Effector CD4-positive, alpha-beta T cell (primary cell): ENCODE measurements around the gene TMC3.
A peak's percentile ranks its signal among the peaks of the same experiment; 100 is the strongest.
"Not testable (repeated sequence)": the region's sequence is repeated elsewhere in the genome, so short reads cannot be mapped to it uniquely, and the experiment has no call there.

Experiments
- DNase-seq: peaks from one replicate; pipeline ENCODE4 v3.0.0-alpha.2; 2020

The TMC3 gene

DNA sequence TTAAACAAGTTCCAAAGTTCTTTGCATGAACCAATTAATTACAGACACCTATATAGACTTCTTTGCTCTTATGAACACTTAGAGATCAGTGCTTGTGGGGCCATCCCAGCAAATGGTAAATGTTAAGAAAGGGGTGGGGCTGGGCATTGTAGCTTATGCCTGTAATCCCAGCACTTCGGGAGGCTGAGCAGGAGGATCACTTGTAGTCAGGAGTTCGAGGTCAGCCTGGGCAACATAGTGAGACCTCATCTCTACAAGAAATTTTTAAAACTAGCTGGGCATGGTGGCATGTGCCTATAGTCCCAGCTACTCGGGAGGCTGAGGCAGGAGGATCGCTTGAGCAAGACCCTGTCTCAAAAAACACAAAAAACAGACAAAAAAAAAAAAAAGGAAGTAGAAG is 30.6 kb downstream of the TMC3 start:
- no peak for DNase-seq

DNA sequence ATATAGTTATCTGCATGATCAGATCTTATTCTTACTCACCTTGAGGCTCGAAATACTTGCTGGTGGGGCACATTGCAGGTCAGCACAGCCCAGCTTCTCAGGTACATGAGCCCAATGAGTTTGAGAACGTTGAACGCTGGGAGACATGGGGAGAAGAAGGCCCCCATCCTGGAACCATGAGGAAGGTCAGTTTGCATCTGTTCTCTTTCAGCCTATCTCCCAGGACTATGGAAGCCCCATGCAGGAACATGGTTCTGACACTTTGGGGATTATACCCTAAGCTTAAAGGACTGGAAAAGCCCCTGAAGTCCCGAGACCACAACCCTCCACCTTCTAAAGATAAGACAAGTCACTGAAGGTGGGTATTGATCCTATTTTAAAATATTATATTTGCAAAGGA is 32.7 kb downstream of the TMC3 start:
- DNase-seq: no peak

GRCh38 chr15:81339851-81340250 is 34.2 kb downstream of the TMC3 start:
- DNase-seq: no peak

- no peak for DNase-seq
These were observed 34.7 kb downstream of the TMC3 start for GRCh38 chr15:81339321-81339720.

DNA sequence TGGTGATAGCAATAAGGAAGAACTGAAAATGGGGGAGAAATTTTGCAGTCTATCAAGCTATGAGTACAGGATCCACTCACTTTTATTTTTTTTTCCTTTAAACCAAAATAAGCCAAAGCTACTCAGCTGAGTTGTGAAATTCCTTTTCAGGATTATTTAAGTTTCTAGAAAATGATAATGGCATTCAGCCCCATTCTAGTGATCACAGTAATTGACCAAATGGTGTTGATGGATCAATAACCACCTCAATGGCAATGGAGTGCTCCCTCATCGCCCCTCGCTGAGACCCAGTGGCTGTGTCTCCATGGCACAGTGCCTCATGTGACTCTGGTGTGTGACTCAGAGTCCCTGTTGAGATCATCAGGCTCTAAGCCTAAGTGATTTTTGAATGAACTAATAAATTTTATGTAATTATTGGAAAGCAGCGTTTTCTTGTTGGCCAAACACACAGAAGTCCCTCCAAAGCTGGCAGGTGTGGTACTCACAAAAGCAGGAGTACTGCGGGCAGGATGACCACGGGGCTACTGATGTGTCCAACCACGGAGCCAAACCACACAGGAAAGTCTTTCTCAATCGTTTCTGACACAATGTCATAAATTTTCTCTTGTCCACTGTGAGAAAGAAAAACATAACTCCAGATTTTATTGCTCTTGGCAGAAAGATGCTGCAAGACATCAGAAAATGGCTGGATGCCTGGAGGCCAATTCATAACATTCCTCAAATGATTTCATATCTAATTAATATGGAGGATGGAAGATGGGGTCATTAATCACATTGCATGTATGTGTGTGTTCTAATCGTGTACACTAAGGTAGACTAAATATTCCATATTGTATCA is 35.6 kb downstream of the TMC3 start:
- DNase-seq: no peak

- no peak for DNase-seq
These were observed 36.3 kb downstream of the TMC3 start for GRCh38 chr15:81337713-81338157.

- no peak for DNase-seq
These were observed 36.8 kb downstream of the TMC3 start for GRCh38 chr15:81337241-81337640.

DNA sequence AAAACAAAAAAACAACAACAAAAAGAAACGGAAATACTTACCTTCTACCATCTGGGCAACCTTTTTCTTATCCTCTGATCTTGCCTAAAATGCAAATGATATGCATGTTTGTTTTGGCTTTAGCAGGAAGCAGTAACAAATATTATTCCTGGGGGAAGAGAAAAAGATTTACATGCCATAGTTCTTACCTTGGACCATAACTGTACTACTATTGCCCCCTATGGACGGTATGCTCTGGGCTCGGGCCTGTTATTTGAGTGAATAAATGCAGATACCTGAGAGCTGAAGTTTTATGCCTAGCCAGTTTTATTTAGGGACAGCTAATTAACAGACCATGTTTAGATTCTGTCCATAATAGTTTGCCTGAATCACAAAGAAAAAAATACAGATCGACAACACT is 37.4 kb downstream of the TMC3 start:
- DNase-seq: peak; percentile 27

DNA sequence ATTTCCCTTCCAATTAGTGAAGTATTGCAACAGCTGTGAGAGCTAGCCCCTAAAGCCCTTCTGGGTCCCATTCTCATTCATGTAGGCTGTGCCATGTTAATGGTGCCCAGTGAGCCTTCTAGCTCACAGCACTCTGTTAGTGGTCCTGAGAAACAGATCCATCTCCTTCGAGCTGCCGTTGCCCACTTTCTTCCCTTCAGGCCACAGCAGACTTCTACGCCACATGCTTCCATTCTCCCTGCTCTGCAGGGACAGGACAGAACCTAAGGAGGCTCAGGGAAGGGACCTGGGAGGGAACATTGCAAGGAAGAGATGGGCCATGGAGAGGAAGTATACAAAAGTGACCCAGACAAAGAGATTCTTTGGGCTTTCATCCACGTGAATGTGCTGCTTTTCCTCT is 38.4 kb downstream of the TMC3 start:
- no peak for DNase-seq

GRCh38 chr15:81334768-81335435 is 39.1 kb downstream of the TMC3 start:
- no peak for DNase-seq

- DNase-seq: no peak
These were observed 40.6 kb downstream of the TMC3 start for GRCh38 chr15:81333363-81333762.

GRCh38 chr15:81332326-81332725 is 41.7 kb downstream of the TMC3 start:
- no peak for DNase-seq

DNA sequence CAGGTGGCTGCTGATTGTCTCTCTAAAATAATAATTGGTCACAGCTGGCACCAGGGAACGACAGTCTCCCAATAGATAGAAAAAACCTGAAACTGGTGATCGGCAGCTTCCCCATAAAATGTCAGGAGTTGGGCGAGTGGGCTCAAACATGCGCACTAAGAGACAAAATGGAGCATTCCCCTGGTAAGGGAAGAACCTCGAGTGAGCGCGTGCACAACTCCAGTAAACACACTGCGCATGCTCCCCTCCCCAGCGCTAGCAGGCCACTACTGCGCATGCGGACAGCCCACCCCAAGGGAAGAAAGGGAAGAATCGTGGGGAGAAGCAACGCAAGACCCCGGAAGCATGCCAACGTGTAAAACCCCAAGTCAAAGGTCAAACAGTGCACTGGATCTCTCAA is 42.4 kb downstream of the TMC3 start:
- no peak for DNase-seq

DNA sequence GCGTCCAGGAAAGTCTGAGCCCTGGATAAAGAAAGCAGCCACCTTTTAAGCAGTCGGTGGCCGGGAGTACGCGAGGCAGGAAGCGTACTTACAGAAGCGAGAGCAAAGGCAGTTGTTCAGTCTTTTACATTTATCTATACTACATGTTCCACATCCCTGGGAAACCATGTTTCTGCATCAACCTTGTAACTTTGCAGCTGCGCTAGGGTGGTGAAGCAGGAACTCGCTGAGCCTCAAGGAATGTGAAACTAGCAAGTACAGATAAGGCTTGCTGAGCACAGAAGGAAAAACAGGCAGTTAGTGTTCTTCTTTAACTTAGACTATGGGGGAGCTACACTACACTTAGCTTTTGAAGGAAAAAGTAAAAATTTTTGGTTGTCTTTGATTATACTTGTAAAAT is 42.9 kb downstream of the TMC3 start:
- not testable (repeated sequence) for DNase-seq

DNA sequence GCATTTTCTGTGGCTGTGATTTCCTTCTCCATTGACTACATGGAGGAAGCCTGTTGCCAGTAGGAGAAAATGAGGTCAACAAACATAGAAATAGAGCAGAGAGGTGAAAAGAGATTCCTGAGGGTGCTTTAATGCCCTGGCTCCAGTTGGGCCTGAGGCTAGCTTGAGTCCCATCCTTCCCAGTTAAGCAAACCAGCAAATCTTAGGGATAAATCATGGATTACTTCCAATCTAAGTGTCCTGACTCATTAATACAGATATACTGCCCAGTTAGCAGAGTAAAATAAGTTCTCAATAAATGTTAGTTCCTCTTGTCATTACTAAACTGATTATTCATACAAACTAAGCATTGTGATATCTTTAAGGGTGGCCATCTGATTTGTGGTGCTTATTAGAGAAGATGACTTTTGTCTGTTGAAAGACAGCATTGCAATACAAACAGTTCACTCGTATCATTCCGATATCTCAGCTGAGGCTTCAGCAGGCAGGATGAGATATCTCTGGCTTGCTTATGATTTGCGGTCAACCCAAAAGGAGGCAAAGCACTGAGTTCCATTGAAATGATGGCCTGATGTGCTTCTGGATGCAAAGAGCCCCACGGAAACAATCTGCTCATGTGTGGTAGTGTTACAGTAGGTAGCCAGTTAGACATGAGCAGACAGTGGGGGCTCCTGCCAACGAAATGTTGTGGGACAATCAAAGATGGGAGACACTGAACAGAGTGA is 43.5 kb downstream of the TMC3 start:
- DNase-seq: no peak

GRCh38 chr15:81329446-81329845 is 44.6 kb downstream of the TMC3 start:
- DNase-seq: no peak

DNA sequence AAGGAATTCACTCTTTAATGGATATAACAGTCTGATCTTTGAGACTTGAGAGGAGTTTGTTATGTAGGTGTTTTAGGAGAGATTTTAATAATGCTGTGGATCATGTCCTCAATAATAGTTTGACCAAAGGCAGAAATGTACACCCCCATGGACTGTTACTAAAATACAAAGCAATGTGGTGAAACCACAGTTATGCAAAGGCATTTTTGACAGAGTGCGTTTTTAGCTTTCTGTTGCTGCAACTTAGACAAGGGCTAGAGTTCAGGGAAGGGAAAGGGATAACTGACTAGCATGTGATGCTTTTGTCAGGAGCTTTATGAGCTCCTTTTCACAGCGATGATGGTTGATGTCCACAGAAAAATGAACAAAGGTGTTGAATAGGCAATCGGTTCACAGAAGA is 46.5 kb downstream of the TMC3 start:
- no peak for DNase-seq

- no peak for DNase-seq
These were observed 47.4 kb downstream of the TMC3 start for GRCh38 chr15:81326466-81327212.

- peak; percentile 92 for DNase-seq
These were observed 49.8 kb downstream of the TMC3 start, which contains the start of gene STARD5 for GRCh38 chr15:81323944-81324881. Gene STARD5, minus strand, starts transcription at chr15:81324141. Its CDS starts 42 bp downstream, at chr15:81324099.

DNA sequence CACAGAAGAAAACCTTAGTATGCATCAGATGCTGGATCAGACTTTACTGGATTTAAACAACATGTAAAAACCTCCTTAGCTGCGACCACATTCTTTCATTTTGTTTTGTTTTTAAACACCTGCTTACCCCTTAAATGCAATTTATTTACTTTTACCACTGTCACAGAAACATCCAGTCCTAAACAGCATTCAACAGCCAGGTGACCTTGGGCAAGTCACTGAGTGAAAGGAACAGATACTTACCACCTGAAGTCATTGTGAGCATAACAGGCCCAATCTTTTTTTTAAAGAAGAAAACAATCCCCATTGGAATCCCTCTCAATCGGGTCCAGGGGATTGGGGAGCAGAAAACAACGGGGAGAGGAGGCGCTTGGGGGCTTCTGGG is 50.5 kb downstream of the TMC3 start:
- no peak for DNase-seq

- DNase-seq: no peak
These were observed 51.2 kb downstream of the TMC3 start for GRCh38 chr15:81322676-81323253.
